Nephron progenitor cell (in vitro differentiated cells): ENCODE data around the gene PRKG1.

Experiments
- DNase-seq: peaks from one replicate; pipeline ENCODE4 v3.0.0; 2021
- H3K27ac Mint-ChIP-seq: 2 replicates; pipeline ENCODE4 v1.8.0; 2021; ENCODE audit warnings: mild to moderate bottlenecking, moderate library complexity, mixed read lengths
- H3K27me3 Mint-ChIP-seq: 2 replicates; pipeline ENCODE4 v1.8.0; 2021; ENCODE audit warnings: mild to moderate bottlenecking, low read depth, mixed read lengths; ENCODE audit not compliant: poor library complexity
- H3K36me3 Mint-ChIP-seq: 2 replicates; pipeline ENCODE4 v1.8.0; 2021; ENCODE audit warnings: low read depth, mixed read lengths
- H3K4me1 Mint-ChIP-seq: 2 replicates; pipeline ENCODE4 v1.8.0; 2021; ENCODE audit warnings: mixed read lengths
- H3K4me3 Mint-ChIP-seq: 2 replicates; pipeline ENCODE4 v1.8.0; 2021; ENCODE audit warnings: mild to moderate bottlenecking, moderate library complexity, mixed read lengths
- H3K9me3 Mint-ChIP-seq: 2 replicates; pipeline ENCODE4 v1.8.0; 2021; ENCODE audit warnings: mild to moderate bottlenecking, moderate library complexity, mixed read lengths
- TF ChIP-seq, protein P1 (sequence below): fragments of 200-600 bp; sonication (generic); IDR thresholded peaks from 2 replicates; pipeline ENCODE4 v1.5.0; 2021; ENCODE audit warnings: antibody characterized with exemption

The PRKG1 gene

DNA sequence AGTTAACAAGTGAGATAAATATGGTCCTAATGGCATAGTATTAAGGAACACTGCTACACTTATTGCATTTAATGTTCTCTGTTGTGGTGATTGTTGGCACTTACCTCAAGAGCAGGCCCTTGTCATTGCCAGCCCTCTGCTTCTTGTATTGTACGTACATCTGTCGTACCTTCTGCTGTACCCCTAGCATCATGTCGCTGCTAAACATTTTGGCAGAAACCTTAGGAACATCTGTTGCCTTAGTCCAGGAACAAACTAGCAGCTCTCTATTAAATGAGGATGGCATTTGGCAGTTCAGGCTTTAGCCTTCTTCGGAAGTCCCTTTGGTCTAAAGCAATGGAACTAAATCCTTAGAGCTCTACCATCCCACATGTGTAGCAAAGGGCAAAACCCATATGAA lies 47.6 kb downstream of the PRKG1 start:
- Mint-ChIP-seq H3K4me1 (peaks cover 6% of the 10 kb centered on the region), H3K9me3 (peaks cover 5% of the 10 kb centered on the region)
- DNase-seq: no peak

DNA sequence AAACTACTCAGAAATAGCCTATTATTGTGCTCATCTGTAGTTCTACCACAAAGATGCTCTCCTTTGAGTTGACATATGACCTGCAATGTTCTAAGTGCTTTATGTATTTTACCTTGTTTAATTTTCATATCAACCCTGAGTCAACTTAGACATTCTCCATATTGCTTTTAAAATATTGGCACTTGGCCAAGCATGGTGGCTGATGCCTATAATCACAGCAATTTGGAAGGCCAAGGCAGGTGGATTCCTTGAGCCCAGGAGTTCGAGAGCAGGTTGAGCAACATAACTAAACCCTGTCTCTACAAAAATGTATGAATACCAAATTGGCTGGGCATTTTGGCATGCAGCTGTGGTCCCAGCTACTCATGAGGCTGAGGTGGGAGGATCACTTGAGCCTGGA lies 50.6 kb downstream of the PRKG1 start:
- Mint-ChIP-seq H3K27me3 (peaks cover 3% of the 10 kb centered on the region), H3K9me3 (peaks cover 10% of the 10 kb centered on the region)

More for the DNA sequence above, 47.6 kb downstream of the PRKG1 start:
- TF ChIP-seq, protein P1, sequence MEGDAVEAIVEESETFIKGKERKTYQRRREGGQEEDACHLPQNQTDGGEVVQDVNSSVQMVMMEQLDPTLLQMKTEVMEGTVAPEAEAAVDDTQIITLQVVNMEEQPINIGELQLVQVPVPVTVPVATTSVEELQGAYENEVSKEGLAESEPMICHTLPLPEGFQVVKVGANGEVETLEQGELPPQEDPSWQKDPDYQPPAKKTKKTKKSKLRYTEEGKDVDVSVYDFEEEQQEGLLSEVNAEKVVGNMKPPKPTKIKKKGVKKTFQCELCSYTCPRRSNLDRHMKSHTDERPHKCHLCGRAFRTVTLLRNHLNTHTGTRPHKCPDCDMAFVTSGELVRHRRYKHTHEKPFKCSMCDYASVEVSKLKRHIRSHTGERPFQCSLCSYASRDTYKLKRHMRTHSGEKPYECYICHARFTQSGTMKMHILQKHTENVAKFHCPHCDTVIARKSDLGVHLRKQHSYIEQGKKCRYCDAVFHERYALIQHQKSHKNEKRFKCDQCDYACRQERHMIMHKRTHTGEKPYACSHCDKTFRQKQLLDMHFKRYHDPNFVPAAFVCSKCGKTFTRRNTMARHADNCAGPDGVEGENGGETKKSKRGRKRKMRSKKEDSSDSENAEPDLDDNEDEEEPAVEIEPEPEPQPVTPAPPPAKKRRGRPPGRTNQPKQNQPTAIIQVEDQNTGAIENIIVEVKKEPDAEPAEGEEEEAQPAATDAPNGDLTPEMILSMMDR: no peak
- peaks cover 3% of the 10 kb centered on the region for H3K27me3 Mint-ChIP-seq
- H3K36me3 Mint-ChIP-seq: peaks cover 4% of the 10 kb centered on the region
- no peak overlapping the region for H3K27ac Mint-ChIP-seq
- no peak overlapping the region for H3K4me3 Mint-ChIP-seq

GRCh38 chr10:51125518-51125917 lies 51.2 kb downstream of the PRKG1 start:
- TF ChIP-seq, protein P1: no peak
- Mint-ChIP-seq H3K36me3 (peaks cover 9% of the 10 kb centered on the region), H3K9me3 (peaks cover 10% of the 10 kb centered on the region), H3K27me3 (peaks cover 3% of the 10 kb centered on the region), H3K4me1 (no peaks in the 10 kb centered on the region), H3K4me3 (no peak overlapping the region), H3K27ac (no peak overlapping the region)
- no peak for DNase-seq

More for the DNA sequence above, 50.6 kb downstream of the PRKG1 start:
- Mint-ChIP-seq H3K4me3 (no peak overlapping the region), H3K4me1 (no peaks in the 10 kb centered on the region), H3K27ac (no peak overlapping the region), H3K36me3 (peaks cover 9% of the 10 kb centered on the region)
- no peak for DNase-seq
- TF ChIP-seq, protein P1: no peak

- Mint-ChIP-seq H3K4me3 (no peak overlapping the region), H3K9me3 (peaks cover 10% of the 10 kb centered on the region), H3K36me3 (peaks cover 9% of the 10 kb centered on the region), H3K4me1 (no peaks in the 10 kb centered on the region), H3K27me3 (no peaks in the 10 kb centered on the region), H3K27ac (peak overlapping the region; percentile 8)
- DNase-seq: no peak
- TF ChIP-seq, protein P1: no peak
These were observed 55.8 kb downstream of the PRKG1 start for GRCh38 chr10:51129946-51130544.

DNA sequence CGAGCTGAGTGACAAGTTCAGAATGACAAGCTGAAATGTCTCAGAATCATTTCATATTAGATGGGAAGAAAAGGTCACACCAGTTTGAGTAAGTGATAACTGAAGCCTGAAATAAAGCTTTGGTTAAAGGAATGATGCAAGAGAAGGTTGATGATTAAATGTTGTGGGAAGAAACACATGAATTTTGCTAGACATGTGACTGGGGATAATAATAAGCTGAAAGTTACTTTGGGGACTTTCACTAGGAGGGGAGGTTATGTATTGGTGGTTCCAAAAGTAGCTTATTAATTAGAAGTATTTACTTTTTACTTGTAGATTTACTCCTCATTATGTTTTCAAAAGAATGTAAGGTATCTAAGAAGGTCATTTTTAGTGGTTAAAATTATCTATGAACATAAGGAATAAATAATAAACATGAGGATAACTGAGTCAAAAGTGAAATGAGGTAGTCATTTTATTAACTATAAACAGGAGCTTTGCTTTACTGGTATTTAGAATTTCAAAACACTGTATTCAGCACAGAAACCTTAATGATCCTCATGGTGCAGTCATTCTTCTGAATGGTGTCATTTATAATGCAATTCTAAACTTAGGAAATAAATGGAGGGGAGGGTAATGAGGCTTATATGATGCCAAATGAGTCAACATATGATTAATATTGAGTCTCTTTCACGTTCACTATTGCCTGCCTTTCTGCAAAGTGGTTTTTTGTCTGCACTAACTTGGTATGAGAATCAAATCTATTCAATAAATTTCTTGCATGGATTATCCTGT lies 63.7 kb downstream of the PRKG1 start:
- no peak overlapping the region for H3K4me3 Mint-ChIP-seq
- H3K27me3 Mint-ChIP-seq: no peaks in the 10 kb centered on the region
- H3K36me3 Mint-ChIP-seq: no peaks in the 10 kb centered on the region
- H3K27ac Mint-ChIP-seq: no peak overlapping the region
- no peaks in the 10 kb centered on the region for H3K9me3 Mint-ChIP-seq
- TF ChIP-seq, protein P1: no peak
- no peak for DNase-seq
- H3K4me1 Mint-ChIP-seq: no peaks in the 10 kb centered on the region
